Measurements from ENCODE around the gene ZFP92.

Gene ZFP92

GRCh38 chrX:153445856-153446635 is 34.8 kb downstream of the ZFP92 start, which contains the start of gene TREX2:
TSS of gene TREX2 (minus strand) at chrX:153446056. CDS start at chrX:153445430, 626 bp downstream.
- Histone ChIP-seq H3K36me3 (ENCODE audit: control insufficient read depth in 2 of 2, insufficient read depth in 2 of 2, low read length in 2 of 2) (no peaks in the 10 kb centered on the region), H3K27ac (ENCODE audit: low read depth in 2 of 2, low read length in 2 of 2) (no peak within 1 kb of the TSS), H3K4me3 (ENCODE audit: low read length in 2 of 2) (no peak within 1 kb of the TSS), H3K9ac (ENCODE audit: low read depth in 1 of 2, low read length in 2 of 2) (no peak within 1 kb of the TSS), H3K27me3 (ENCODE audit: control insufficient read depth in 2 of 2, insufficient read depth in 2 of 2, low read length in 2 of 2) (no peaks in the 10 kb centered on the region), H3K4me1 (ENCODE audit: control insufficient read depth in 2 of 2, insufficient read depth in 2 of 2, low read length in 2 of 2) (no peaks in the 10 kb centered on the region), H3K9me3 (ENCODE audit: control insufficient read depth in 2 of 2, low read length in 2 of 2) (no peaks in the 10 kb centered on the region)

- H3K9ac ChIP-seq (ENCODE audit: low read depth in 1 of 2, low read length in 2 of 2), result no peak overlapping the region
- H3K27ac ChIP-seq (ENCODE audit: low read depth in 2 of 2, low read length in 2 of 2), result no peak overlapping the region
- no peaks in the 10 kb centered on the region for H3K27me3 ChIP-seq (ENCODE audit: control insufficient read depth in 2 of 2, insufficient read depth in 2 of 2, low read length in 2 of 2)
- no peaks in the 10 kb centered on the region for H3K36me3 ChIP-seq (ENCODE audit: control insufficient read depth in 2 of 2, insufficient read depth in 2 of 2, low read length in 2 of 2)
- H3K4me1 ChIP-seq (ENCODE audit: control insufficient read depth in 2 of 2, insufficient read depth in 2 of 2, low read length in 2 of 2), result no peaks in the 10 kb centered on the region
- no peak overlapping the region for H3K4me3 ChIP-seq (ENCODE audit: low read length in 2 of 2)
- H3K9me3 ChIP-seq (ENCODE audit: control insufficient read depth in 2 of 2, low read length in 2 of 2), result no peaks in the 10 kb centered on the region
Observed at GRCh38 chrX:153446636-153446936, 35.3 kb downstream of the ZFP92 start.

GRCh38 chrX:153446950-153447580 is 35.8 kb downstream of the ZFP92 start:
- H3K27ac ChIP-seq (ENCODE audit: low read depth in 2 of 2, low read length in 2 of 2), result no peak overlapping the region

GRCh38 chrX:153447581-153447960 is 36.3 kb downstream of the ZFP92 start:
- Histone ChIP-seq H3K4me1 (ENCODE audit: control insufficient read depth in 2 of 2, insufficient read depth in 2 of 2, low read length in 2 of 2) (no peaks in the 10 kb centered on the region), H3K27ac (ENCODE audit: low read depth in 2 of 2, low read length in 2 of 2) (no peak overlapping the region), H3K36me3 (ENCODE audit: control insufficient read depth in 2 of 2, insufficient read depth in 2 of 2, low read length in 2 of 2) (no peaks in the 10 kb centered on the region), H3K27me3 (ENCODE audit: control insufficient read depth in 2 of 2, insufficient read depth in 2 of 2, low read length in 2 of 2) (no peaks in the 10 kb centered on the region), H3K9me3 (ENCODE audit: control insufficient read depth in 2 of 2, low read length in 2 of 2) (no peaks in the 10 kb centered on the region), H3K4me3 (ENCODE audit: low read length in 2 of 2) (no peak overlapping the region), H3K9ac (ENCODE audit: low read depth in 1 of 2, low read length in 2 of 2) (no peak overlapping the region)

More at GRCh38 chrX:153446950-153447580, 35.8 kb downstream of the ZFP92 start:
- Histone ChIP-seq H3K9ac (ENCODE audit: low read depth in 1 of 2, low read length in 2 of 2) (no peak overlapping the region), H3K9me3 (ENCODE audit: control insufficient read depth in 2 of 2, low read length in 2 of 2) (no peaks in the 10 kb centered on the region), H3K4me3 (ENCODE audit: low read length in 2 of 2) (no peak overlapping the region), H3K36me3 (ENCODE audit: control insufficient read depth in 2 of 2, insufficient read depth in 2 of 2, low read length in 2 of 2) (no peaks in the 10 kb centered on the region), H3K4me1 (ENCODE audit: control insufficient read depth in 2 of 2, insufficient read depth in 2 of 2, low read length in 2 of 2) (no peaks in the 10 kb centered on the region), H3K27me3 (ENCODE audit: control insufficient read depth in 2 of 2, insufficient read depth in 2 of 2, low read length in 2 of 2) (no peaks in the 10 kb centered on the region)

- H3K27me3 ChIP-seq (ENCODE audit: control insufficient read depth in 2 of 2, insufficient read depth in 2 of 2, low read length in 2 of 2), result no peaks in the 10 kb centered on the region
- no peak overlapping the region for H3K9ac ChIP-seq (ENCODE audit: low read depth in 1 of 2, low read length in 2 of 2)
- H3K27ac ChIP-seq (ENCODE audit: low read depth in 2 of 2, low read length in 2 of 2), result no peak overlapping the region
- no peaks in the 10 kb centered on the region for H3K36me3 ChIP-seq (ENCODE audit: control insufficient read depth in 2 of 2, insufficient read depth in 2 of 2, low read length in 2 of 2)
- no peak overlapping the region for H3K4me3 ChIP-seq (ENCODE audit: low read length in 2 of 2)
- no peaks in the 10 kb centered on the region for H3K9me3 ChIP-seq (ENCODE audit: control insufficient read depth in 2 of 2, low read length in 2 of 2)
- no peaks in the 10 kb centered on the region for H3K4me1 ChIP-seq (ENCODE audit: control insufficient read depth in 2 of 2, insufficient read depth in 2 of 2, low read length in 2 of 2)
Observed at GRCh38 chrX:153448556-153449367, 37.5 kb downstream of the ZFP92 start.

GRCh38 chrX:153449368-153450113 is 38.3 kb downstream of the ZFP92 start:
- H3K27ac ChIP-seq (ENCODE audit: low read depth in 2 of 2, low read length in 2 of 2), result no peak overlapping the region
- H3K4me1 ChIP-seq (ENCODE audit: control insufficient read depth in 2 of 2, insufficient read depth in 2 of 2, low read length in 2 of 2), result no peaks in the 10 kb centered on the region
- H3K9ac ChIP-seq (ENCODE audit: low read depth in 1 of 2, low read length in 2 of 2), result no peak overlapping the region
- no peaks in the 10 kb centered on the region for H3K36me3 ChIP-seq (ENCODE audit: control insufficient read depth in 2 of 2, insufficient read depth in 2 of 2, low read length in 2 of 2)
- no peaks in the 10 kb centered on the region for H3K9me3 ChIP-seq (ENCODE audit: control insufficient read depth in 2 of 2, low read length in 2 of 2)
- no peaks in the 10 kb centered on the region for H3K27me3 ChIP-seq (ENCODE audit: control insufficient read depth in 2 of 2, insufficient read depth in 2 of 2, low read length in 2 of 2)
- no peak overlapping the region for H3K4me3 ChIP-seq (ENCODE audit: low read length in 2 of 2)

- Histone ChIP-seq H3K27ac (ENCODE audit: low read depth in 2 of 2, low read length in 2 of 2) (no peak overlapping the region), H3K9ac (ENCODE audit: low read depth in 1 of 2, low read length in 2 of 2) (no peak overlapping the region), H3K4me1 (ENCODE audit: control insufficient read depth in 2 of 2, insufficient read depth in 2 of 2, low read length in 2 of 2) (no peaks in the 10 kb centered on the region), H3K9me3 (ENCODE audit: control insufficient read depth in 2 of 2, low read length in 2 of 2) (no peaks in the 10 kb centered on the region), H3K27me3 (ENCODE audit: control insufficient read depth in 2 of 2, insufficient read depth in 2 of 2, low read length in 2 of 2) (peaks cover 0 to 2% of the 10 kb centered on the region in 2 donors), H3K4me3 (ENCODE audit: low read length in 2 of 2) (no peak overlapping the region), H3K36me3 (ENCODE audit: control insufficient read depth in 2 of 2, insufficient read depth in 2 of 2, low read length in 2 of 2) (no peaks in the 10 kb centered on the region)
Observed at GRCh38 chrX:153450114-153450948, 39.1 kb downstream of the ZFP92 start.

GRCh38 chrX:153450949-153451277 is 39.6 kb downstream of the ZFP92 start:
- Histone ChIP-seq H3K9ac (ENCODE audit: low read depth in 1 of 2, low read length in 2 of 2) (no peak overlapping the region), H3K27me3 (ENCODE audit: control insufficient read depth in 2 of 2, insufficient read depth in 2 of 2, low read length in 2 of 2) (peaks cover 0 to 2% of the 10 kb centered on the region in 2 donors), H3K36me3 (ENCODE audit: control insufficient read depth in 2 of 2, insufficient read depth in 2 of 2, low read length in 2 of 2) (no peaks in the 10 kb centered on the region), H3K4me1 (ENCODE audit: control insufficient read depth in 2 of 2, insufficient read depth in 2 of 2, low read length in 2 of 2) (no peaks in the 10 kb centered on the region), H3K4me3 (ENCODE audit: low read length in 2 of 2) (no peak overlapping the region), H3K27ac (ENCODE audit: low read depth in 2 of 2, low read length in 2 of 2) (no peak overlapping the region), H3K9me3 (ENCODE audit: control insufficient read depth in 2 of 2, low read length in 2 of 2) (no peaks in the 10 kb centered on the region)

GRCh38 chrX:153454901-153455550 is 43.8 kb downstream of the ZFP92 start:
- Histone ChIP-seq H3K4me1 (ENCODE audit: control insufficient read depth in 2 of 2, insufficient read depth in 2 of 2, low read length in 2 of 2) (no peaks in the 10 kb centered on the region), H3K4me3 (ENCODE audit: low read length in 2 of 2) (no peak overlapping the region)

More at GRCh38 chrX:153454901-153455550, 43.8 kb downstream of the ZFP92 start:
- no peaks in the 10 kb centered on the region for H3K9me3 ChIP-seq (ENCODE audit: control insufficient read depth in 2 of 2, low read length in 2 of 2)
- H3K36me3 ChIP-seq (ENCODE audit: control insufficient read depth in 2 of 2, insufficient read depth in 2 of 2, low read length in 2 of 2), result peaks cover 0 to 2% of the 10 kb centered on the region in 2 donors
- no peak overlapping the region for H3K27ac ChIP-seq (ENCODE audit: low read depth in 2 of 2, low read length in 2 of 2)
- H3K27me3 ChIP-seq (ENCODE audit: control insufficient read depth in 2 of 2, insufficient read depth in 2 of 2, low read length in 2 of 2), result peaks cover 0 to 2% of the 10 kb centered on the region in 2 donors
- H3K9ac ChIP-seq (ENCODE audit: low read depth in 1 of 2, low read length in 2 of 2), result no peak overlapping the region
